Tibial nerve (tissue), 3 donors: ENCODE data around the gene SMARCAL1.

Source experiments
- CTCF ChIP-seq, 5 experiments: fragments of 200-600 bp in 3 of 5; fragments of 450-650 bp in 2 of 5; sonication (generic) in 3 of 5; IDR thresholded peaks; one replicate each; pipeline ENCODE4 v1.5.1; 2016 to 2019; ENCODE audit warnings: antibody characterized with exemption in 5 of 5, mild to moderate bottlenecking in 3 of 5, moderate library complexity in 2 of 5
- POLR2A ChIP-seq, 2 donors: fragments of 450-650 bp; IDR thresholded peaks; one replicate each; pipeline ENCODE4 v1.6.1; 2017; ENCODE audit warnings: antibody characterized with exemption in 2 of 2, mild to moderate bottlenecking in 2 of 2, moderate library complexity in 2 of 2

- TF ChIP-seq POLR2A (IDR thresholded peaks at IDR 0.05) (no peak), CTCF (IDR thresholded peaks at IDR 0.05) (no peak)
Observed at GRCh38 chr2:216420367-216421101, 8.2 kb downstream of the SMARCAL1 start.
